GM10847 (cell line): Measurements from ENCODE around the gene JOSD2.

ENCODE experiments used
- POLR2A ChIP-seq: IDR thresholded peaks from 2 replicates; pipeline ENCODE4 v1.6.1; 2011; ENCODE audit not compliant: insufficient read length; ENCODE audit errors: extremely low read depth

Gene JOSD2

GRCh38 chr19:50495020-50495531 is 15.9 kb downstream of the JOSD2 start:
- no peak for TF ChIP-seq POLR2A

- TF ChIP-seq POLR2A = no peak
Measured at GRCh38 chr19:50494186-50495019, 16.6 kb downstream of the JOSD2 start.

GRCh38 chr19:50493171-50493570 is 17.8 kb downstream of the JOSD2 start:
- no peak for TF ChIP-seq POLR2A

GRCh38 chr19:50492303-50493052 is 18.5 kb downstream of the JOSD2 start:
- no peak for TF ChIP-seq POLR2A

- TF ChIP-seq POLR2A = no peak
Measured at GRCh38 chr19:50490991-50491472, 20.0 kb downstream of the JOSD2 start.

DNA sequence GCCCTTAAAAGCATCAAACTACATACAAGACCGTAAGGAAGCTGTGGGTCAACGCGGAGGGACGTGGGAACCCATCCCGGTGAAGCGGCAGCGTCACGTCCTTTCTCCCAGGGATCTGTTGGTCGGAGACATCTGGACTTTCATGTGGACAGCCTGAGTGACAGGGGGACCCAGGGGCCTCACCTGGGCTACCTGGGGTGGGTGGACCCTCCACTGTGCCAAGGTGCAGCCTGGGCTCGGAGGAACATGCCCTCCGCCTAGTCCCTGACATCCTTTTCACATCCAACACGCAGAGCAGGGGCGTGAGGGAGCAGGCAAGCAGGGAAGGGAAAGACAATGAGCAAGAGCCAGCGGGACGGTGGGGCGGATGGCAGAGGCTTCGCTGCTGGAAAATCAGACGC is 20.6 kb downstream of the JOSD2 start:
- TF ChIP-seq POLR2A = no peak

- TF ChIP-seq POLR2A = no peak
Measured at GRCh38 chr19:50489461-50490011, 21.5 kb downstream of the JOSD2 start.

DNA sequence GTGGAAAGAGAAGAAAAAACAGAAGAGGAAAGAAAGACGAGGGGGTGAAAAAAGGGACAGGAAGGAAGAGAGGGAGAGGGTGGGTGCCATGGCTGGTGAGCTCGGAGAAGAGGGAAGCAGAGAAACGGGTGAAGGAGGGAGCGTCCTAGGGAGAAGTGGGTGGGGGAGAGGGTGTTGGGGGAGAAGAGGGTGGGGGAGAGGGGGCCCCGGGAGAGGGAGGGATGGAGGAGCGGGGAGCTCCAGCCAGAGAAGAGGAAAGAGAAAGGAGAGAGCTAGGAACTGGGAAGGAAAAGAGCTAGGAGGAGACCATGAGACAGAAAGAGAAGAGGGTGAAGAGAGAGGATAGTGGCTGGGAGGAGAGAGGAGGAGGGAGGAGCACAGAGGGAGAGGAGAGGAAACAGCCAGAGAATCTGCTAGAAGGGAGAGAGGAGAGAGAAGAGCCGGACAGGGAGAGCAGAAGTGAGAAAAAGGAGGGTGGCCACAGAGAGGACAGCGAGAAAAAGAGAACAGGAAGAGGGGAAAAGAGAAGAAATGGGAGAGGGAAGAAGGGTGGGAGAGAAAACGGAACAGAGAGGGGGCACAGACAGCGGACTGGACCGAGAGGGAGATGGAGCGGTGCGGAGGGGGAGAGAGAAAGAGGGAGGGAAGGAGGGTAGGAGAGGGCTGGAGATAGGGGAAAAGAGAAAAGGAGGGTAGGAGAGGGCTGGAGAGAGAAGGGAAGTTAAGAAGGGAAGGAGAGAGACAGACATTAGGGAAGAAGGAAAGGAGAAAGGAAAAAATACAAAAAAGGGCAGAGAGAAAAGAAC is 22.4 kb downstream of the JOSD2 start:
- no peak for TF ChIP-seq POLR2A

DNA sequence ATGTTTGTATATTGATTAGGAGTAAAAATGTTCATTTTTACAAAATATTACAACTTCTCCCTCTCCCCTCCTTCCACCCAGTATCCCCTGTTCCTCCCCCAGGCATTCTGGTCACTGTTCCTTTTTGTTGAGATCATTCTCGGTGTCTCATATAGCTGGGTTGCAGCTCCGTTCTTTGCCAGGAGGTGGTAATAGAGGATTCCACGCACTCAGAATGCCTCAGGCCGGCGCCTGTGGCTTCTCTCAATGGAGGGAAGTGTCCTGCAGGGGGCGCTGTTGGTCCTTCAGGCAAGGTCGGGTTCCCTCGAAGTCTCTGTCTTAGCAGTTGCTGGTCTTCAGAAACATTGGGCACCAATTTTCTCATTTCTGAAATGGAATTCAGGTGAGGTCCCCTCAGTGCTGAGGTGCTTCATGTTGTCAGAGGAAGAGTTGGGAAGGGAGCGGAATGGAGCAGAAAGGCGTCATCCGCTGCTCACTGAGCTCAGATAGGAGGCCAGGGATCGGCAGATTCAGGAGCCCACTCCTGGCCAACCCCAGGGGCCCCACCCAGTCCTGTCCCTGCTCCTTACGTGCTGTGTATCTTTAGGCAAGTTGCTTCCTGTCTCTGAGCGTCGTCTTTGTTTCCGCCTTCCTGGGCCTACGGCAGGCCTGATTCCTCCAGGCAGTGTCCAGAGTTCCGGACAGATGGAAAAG is 24.0 kb downstream of the JOSD2 start:
- TF ChIP-seq POLR2A = no peak

DNA sequence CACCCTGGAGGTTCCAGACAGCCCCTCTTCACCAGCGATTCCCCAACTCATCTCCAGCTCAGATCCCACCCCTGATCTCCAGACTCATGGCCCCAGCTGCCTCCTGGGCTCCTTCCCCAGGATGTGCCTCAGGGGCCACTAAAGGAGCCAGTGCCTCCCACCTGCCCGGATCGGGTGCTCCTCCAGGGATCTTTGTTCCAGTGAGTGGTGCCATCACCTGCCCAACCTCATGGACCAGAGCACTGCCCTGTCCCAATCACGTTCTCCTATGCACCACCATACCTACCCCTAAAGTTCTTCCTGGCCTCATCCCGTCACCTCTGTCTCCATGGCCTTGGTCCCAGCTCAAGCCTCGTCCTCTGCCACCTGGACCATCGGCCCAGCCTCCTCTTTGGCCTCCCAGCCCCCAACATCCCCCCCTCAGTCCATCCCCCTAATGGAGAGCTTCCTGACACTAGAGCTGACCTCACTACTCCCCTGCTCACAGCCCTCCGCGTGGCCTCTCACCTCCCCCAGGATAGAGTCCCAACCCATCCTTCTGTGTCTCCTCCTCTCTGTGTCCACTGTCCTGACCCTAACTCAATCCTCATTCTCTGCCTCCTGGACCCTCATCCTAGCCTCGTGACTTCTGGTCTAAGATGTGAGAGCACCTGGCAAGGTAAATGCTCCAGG is 25.6 kb downstream of the JOSD2 start:
- TF ChIP-seq POLR2A = no peak

- TF ChIP-seq POLR2A = no peak
Measured at GRCh38 chr19:50482916-50483315, 28.1 kb downstream of the JOSD2 start.

- no peak for TF ChIP-seq POLR2A
Measured at GRCh38 chr19:50482271-50482855, 28.6 kb downstream of the JOSD2 start.

DNA sequence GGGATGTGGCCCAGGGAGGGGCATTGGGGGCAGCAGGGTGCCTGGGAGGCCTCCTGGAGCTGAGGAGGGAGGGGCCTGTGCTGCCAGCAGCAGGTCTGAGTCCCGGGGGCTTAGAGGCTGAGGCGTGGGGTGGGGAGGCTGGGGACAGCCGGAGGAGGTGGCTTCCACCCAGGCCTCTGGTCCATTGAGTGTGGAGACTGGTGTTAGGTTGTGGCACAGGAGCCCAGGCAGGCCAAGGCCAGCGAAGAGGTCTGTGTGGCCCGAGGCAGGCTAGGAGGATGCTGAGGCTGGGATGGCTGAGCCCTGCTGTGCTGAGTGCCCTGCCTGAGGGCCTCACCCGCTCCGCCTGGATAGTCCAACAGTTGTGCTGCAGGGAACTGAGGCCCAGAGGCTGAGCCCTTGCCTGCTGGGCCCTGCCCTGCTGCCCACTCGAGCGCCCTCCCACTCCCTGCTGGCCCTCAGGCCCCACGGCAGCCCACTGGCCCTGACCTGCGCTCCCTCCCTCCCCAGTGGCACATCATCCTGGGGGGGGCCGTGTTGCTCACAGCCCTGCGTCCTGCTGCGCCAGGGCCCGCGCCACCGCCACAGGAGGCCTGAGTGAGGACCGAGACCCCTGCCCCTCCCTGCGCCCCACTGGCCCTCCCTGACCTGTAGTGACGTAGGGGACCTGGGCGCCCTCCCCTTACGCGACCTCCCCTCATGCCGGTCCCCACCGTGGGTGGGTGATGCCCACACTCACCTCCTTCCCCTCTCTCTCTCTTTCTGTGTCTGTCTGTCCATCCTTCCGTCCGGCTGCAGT is 29.4 kb downstream of the JOSD2 start:
- no peak for TF ChIP-seq POLR2A
